ENCODE measurements around the gene RERE. TPM values are rescaled to one million over a fixed set of nuclear protein-coding genes. Genes with fewer than 3 reads are reported as not detected.

RERE gene
- total RNA-seq, 1 experiment from 2014 or later: 217 TPM

GRCh38 chr1:8701794-8702471 lies 115.5 kb downstream of the RERE start:
- CTCF ChIA-PET: no interaction called here
- Histone ChIP-seq H3K9me3 (ENCODE audit: control insufficient read depth, insufficient read depth, low read depth, low read length) (no peaks in the 10 kb centered on the region), H3K27me3 (ENCODE audit: control insufficient read depth, insufficient read depth, low read length) (no peaks in the 10 kb centered on the region), H3K36me3 (ENCODE audit: control insufficient read depth, insufficient read depth, low read length) (no peaks in the 10 kb centered on the region), H3K27ac (ENCODE audit: low read length) (peak overlapping the region; percentile 93), H3K4me3 (ENCODE audit: low read depth in 2 of 2, low read length in 2 of 2) (peak overlapping the region; percentile 63 to 78), H3K4me1 (ENCODE audit: control insufficient read depth, insufficient read depth, low read length) (peaks cover 57% of the 10 kb centered on the region)
- no peak for DNase-seq (ENCODE audit: low read depth, low spot score)
- intact Hi-C loops (cut with micrococcal nuclease; ENCODE audit: unreplicated experiment) (no loop called here), in situ Hi-C loops (cut with HindIII; ENCODE audit: low pct_unique_long_range_greater_than_20kb, low sequenced_read_pairs) (no loop called here)
- ATAC-seq: no peak
- TF ChIP-seq POLR2AphosphoS5 (IDR thresholded peaks at IDR 0.05; ENCODE audit: low read depth, low read length) (0 out of 2 replicates have a peak, but pooled peaks have one; percentile 30), TCF7L2 (IDR thresholded peaks at IDR 0.05; ENCODE audit: low read depth, low read length) (no peak), REST (IDR thresholded peaks at IDR 0.05; ENCODE audit: insufficient read depth in 1 of 2, low read depth in 2 of 2, low read length in 1 of 2) (no peak)
- POLR2A ChIA-PET: interaction anchor here (0.6 to 1.3 kb wide), 2 partner anchors 21 to 48 kb away, joined by 3 to 11 read pairs; no protein-coding TSS in a partner anchor
- BruUV-seq (replicated peaks): TSS peak; percentile 69

DNA sequence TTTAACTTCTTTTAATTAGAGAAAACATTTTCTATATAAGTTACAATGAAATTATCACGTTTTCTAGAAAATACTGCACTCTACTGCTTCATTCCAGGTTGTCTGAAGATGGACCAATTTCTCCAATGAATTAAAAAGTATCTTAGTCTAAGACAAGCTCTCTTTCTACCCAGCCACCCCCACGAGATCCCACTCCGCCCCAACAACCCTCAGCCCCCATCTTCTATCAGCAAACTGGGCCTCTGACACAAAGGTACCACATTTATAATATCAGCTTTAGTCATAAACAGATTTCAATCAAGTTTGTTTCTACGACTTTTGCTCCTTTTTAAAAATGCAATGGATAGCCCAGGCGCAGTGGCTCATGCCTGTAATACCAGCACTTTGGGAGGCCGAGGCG lies 117.8 kb downstream of the RERE start:
- in situ Hi-C loops (cut with HindIII; ENCODE audit: low pct_unique_long_range_greater_than_20kb, low sequenced_read_pairs) (no loop called here), intact Hi-C loops (cut with micrococcal nuclease; ENCODE audit: unreplicated experiment) (no loop called here)
- DNase-seq (ENCODE audit: low read depth, low spot score): no peak
- Histone ChIP-seq H3K27me3 (ENCODE audit: control insufficient read depth, insufficient read depth, low read length) (no peaks in the 10 kb centered on the region), H3K4me1 (ENCODE audit: control insufficient read depth, insufficient read depth, low read length) (peaks cover 46% of the 10 kb centered on the region), H3K9me3 (ENCODE audit: control insufficient read depth, insufficient read depth, low read depth, low read length) (no peaks in the 10 kb centered on the region), H3K27ac (ENCODE audit: low read length) (peak overlapping the region; percentile 93), H3K36me3 (ENCODE audit: control insufficient read depth, insufficient read depth, low read length) (no peaks in the 10 kb centered on the region), H3K4me3 (ENCODE audit: low read depth in 2 of 2, low read length in 2 of 2) (no peak overlapping the region)
- TF ChIP-seq POLR2AphosphoS5 (IDR thresholded peaks at IDR 0.05; ENCODE audit: low read depth, low read length): no peak
- POLR2A ChIA-PET: no interaction called here
- BruUV-seq (replicated peaks): no TSS peak
- no peak for ATAC-seq
- CTCF ChIA-PET: no interaction called here

DNA sequence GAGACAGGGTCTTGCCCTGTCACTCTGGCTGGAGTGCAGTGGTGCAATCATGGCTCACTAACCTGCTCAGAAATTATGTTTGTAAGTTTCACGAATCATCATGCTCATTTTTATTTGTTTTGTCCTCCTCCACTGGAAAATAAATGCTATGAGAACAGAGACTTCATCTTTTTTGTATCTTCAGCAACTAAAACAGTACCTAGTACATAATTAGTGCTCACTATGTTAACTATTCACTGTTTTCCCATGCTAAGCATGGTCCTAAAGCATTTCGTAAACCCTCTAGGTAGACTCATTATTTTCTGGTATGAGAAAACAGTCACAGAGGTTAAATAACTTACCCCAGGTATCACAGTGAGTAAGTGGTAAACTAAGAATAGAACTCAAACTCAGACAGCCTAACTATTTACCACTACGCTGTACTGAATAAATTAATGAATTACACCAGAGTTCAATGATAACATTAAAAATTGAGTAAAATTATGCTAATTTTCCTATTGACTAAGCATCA lies 118.4 kb downstream of the RERE start:
- no peak for ATAC-seq
- Histone ChIP-seq H3K9me3 (ENCODE audit: control insufficient read depth, insufficient read depth, low read depth, low read length) (no peaks in the 10 kb centered on the region), H3K27me3 (ENCODE audit: control insufficient read depth, insufficient read depth, low read length) (no peaks in the 10 kb centered on the region), H3K27ac (ENCODE audit: low read length) (peak overlapping the region; percentile 66), H3K36me3 (ENCODE audit: control insufficient read depth, insufficient read depth, low read length) (no peaks in the 10 kb centered on the region), H3K4me1 (ENCODE audit: control insufficient read depth, insufficient read depth, low read length) (peaks cover 39% of the 10 kb centered on the region), H3K4me3 (ENCODE audit: low read depth in 2 of 2, low read length in 2 of 2) (no peak overlapping the region)
- BruUV-seq (replicated peaks): TSS peak; percentile 1
- ChIA-PET CTCF (no interaction called here), POLR2A (no interaction called here)
- in situ Hi-C loops (cut with HindIII; ENCODE audit: low pct_unique_long_range_greater_than_20kb, low sequenced_read_pairs) (no loop called here), intact Hi-C loops (cut with micrococcal nuclease; ENCODE audit: unreplicated experiment) (no loop called here)
- DNase-seq (ENCODE audit: low read depth, low spot score): no peak
- TF ChIP-seq, protein P1, sequence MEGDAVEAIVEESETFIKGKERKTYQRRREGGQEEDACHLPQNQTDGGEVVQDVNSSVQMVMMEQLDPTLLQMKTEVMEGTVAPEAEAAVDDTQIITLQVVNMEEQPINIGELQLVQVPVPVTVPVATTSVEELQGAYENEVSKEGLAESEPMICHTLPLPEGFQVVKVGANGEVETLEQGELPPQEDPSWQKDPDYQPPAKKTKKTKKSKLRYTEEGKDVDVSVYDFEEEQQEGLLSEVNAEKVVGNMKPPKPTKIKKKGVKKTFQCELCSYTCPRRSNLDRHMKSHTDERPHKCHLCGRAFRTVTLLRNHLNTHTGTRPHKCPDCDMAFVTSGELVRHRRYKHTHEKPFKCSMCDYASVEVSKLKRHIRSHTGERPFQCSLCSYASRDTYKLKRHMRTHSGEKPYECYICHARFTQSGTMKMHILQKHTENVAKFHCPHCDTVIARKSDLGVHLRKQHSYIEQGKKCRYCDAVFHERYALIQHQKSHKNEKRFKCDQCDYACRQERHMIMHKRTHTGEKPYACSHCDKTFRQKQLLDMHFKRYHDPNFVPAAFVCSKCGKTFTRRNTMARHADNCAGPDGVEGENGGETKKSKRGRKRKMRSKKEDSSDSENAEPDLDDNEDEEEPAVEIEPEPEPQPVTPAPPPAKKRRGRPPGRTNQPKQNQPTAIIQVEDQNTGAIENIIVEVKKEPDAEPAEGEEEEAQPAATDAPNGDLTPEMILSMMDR (IDR thresholded peaks at IDR 0.05): no peak
- TF ChIP-seq TCF7L2 (IDR thresholded peaks at IDR 0.05; ENCODE audit: low read depth, low read length): no peak
- no peak for TF ChIP-seq SIN3A (IDR thresholded peaks at IDR 0.05; ENCODE audit: borderline replicate concordance, insufficient read depth, low read depth, low read length)
- no peak for TF ChIP-seq REST (IDR thresholded peaks at IDR 0.05; ENCODE audit: insufficient read depth in 1 of 2, low read depth in 2 of 2, low read length in 1 of 2)
- TF ChIP-seq POLR2AphosphoS5 (IDR thresholded peaks at IDR 0.05; ENCODE audit: low read depth, low read length): no peak

Data from Panc1 (cell line).